ENCODE data around the gene ANKRD29. TPM values are rescaled to one million over a fixed set of nuclear protein-coding genes. Genes with fewer than 3 reads are reported as not detected.

Gene ANKRD29
- total and polyA plus RNA-seq, 9 of the 15 experiments (the other 6 are each of a cell fraction or from before 2014, with no cell fraction given) = 0.36 TPM; not detected in 8

- no peak for TF ChIP-seq LCOR (CRISPR knock-in tag; IDR thresholded peaks at IDR 0.05)
- TF ChIP-seq CEBPG (CRISPR knock-in tag; IDR thresholded peaks at IDR 0.05) = no peak
- TF ChIP-seq CEBPG (tag; conservative IDR thresholded peaks at IDR 0.05 in 1 of 2, IDR thresholded peaks at IDR 0.05 in 1 of 2) = 0 out of 4 replicates have a peak, but pooled peaks of 1 of the 2 experiments have one; percentile 32
- no peak for TF ChIP-seq PCBP2 (IDR thresholded peaks at IDR 0.05; ENCODE audit: low read depth, low read length, poor library complexity, severe bottlenecking)
- TF ChIP-seq NR1H2 (CRISPR knock-in tag; IDR thresholded peaks at IDR 0.05) = no peak
Observed at GRCh38 chr18:23593720-23594119, 69.0 kb downstream of the ANKRD29 start (continued).

- H3K4me2 ChIP-seq (ENCODE audit: insufficient read depth, low read length) = no peak overlapping the region
- intact Hi-C loops (cut with micrococcal nuclease) (no loop called here), in situ Hi-C loops (cut with MboI) (no loop called here)
- H3K9me3 ChIP-seq (replicated peaks; ENCODE audit: control insufficient read depth, insufficient read depth, low read depth, low read length) = no peaks in the 10 kb centered on the region
- ChIA-PET CTCF (ENCODE audit: low intra/inter-chr PET ratio) (interaction anchor here (0.6 to 0.7 kb wide), 2 partner anchors 77 to 94 kb away, joined by 3 read pairs; no protein-coding TSS in a partner anchor), POLR2A (no interaction called here)
- peaks cover 28 to 30% of the 10 kb centered on the region in 2 experiments for H3K27me3 ChIP-seq (ENCODE audit: control insufficient read depth in 2 of 2, insufficient read depth in 2 of 2, low read length in 2 of 2)
- H3K27ac ChIP-seq (ENCODE audit: extremely low read depth, low read depth, low read length) = no peak overlapping the region
- no peak for DNase-seq (ENCODE audit: extremely low read depth in 1 of 4, low spot score in 3 of 4)
- no peaks in the 10 kb centered on the region; a peak in 2 of 5 replicates for H3K4me1 ChIP-seq (replicated peaks in 1 of 2; ENCODE audit: control insufficient read depth in 2 of 2, insufficient read depth in 2 of 2, low read length in 2 of 2)
- 0% methylated on average over 2 of the region's 2 CpGs for WGBS (ENCODE audit: insufficient coverage, low coverage, missing lambda C conversion rate)
- no TSS peak for BruUV-seq (replicated peaks)
- H2AFZ ChIP-seq (ENCODE audit: low read depth, low read length) = no peak overlapping the region
- H3K4me3 ChIP-seq = no peak overlapping the region
- H4K20me1 ChIP-seq (replicated peaks; ENCODE audit: control insufficient read depth, insufficient read depth, low read length) = no peaks in the 10 kb centered on the region
- H3K36me3 ChIP-seq (ENCODE audit: control insufficient read depth, insufficient read depth, low read length) = no peaks in the 10 kb centered on the region
- no peaks in the 10 kb centered on the region for H3K79me2 ChIP-seq (ENCODE audit: control insufficient read depth, insufficient read depth, low read length)
- no peak for FAIRE-seq
- H3K9ac ChIP-seq (ENCODE audit: insufficient read depth in 1 of 2, low read depth in 2 of 2, low read length in 2 of 2) = no peak overlapping the region
- no peak for TF ChIP-seq MYNN (IDR thresholded peaks at IDR 0.05)
- no peak for TF ChIP-seq MYNN (CRISPR knock-in tag; IDR thresholded peaks at IDR 0.05)
- TF ChIP-seq ZNF3 (CRISPR knock-in tag; IDR thresholded peaks at IDR 0.05) = no peak
- TF ChIP-seq ZNF780A (CRISPR knock-in tag; IDR thresholded peaks at IDR 0.05) = no peak
- no peak for TF ChIP-seq ZKSCAN3 (CRISPR knock-in tag; IDR thresholded peaks at IDR 0.05)
- TF ChIP-seq LCOR (CRISPR knock-in tag; IDR thresholded peaks at IDR 0.05) = no peak
- TF ChIP-seq BRF2 (IDR thresholded peaks at IDR 0.05; ENCODE audit: borderline replicate concordance, insufficient read depth, insufficient read length) = no peak
- no peak for TF ChIP-seq CREB3L1 (IDR thresholded peaks at IDR 0.05; ENCODE audit: borderline replicate concordance, low read depth)
- no peaks in the 10 kb centered on the region for H3K9me1 ChIP-seq (ENCODE audit: control insufficient read depth, insufficient read depth, low read length)
- ATAC-seq = no peak
Observed at GRCh38 chr18:23592911-23593310, 69.8 kb downstream of the ANKRD29 start.
